ENCODE measurements around the gene SMAD6. TPM values are rescaled to one million over a fixed set of nuclear protein-coding genes. Genes with fewer than 3 reads are reported as not detected.

The SMAD6 gene
- total and polyA plus RNA-seq, 2 of the 4 experiments (the other 2 are of a cell fraction) = 4.8 to 8.5 TPM

GRCh38 chr15:66682865-66683264 is 19.2 kb upstream of the SMAD6 start:
- ChIA-PET POLR2A (ENCODE audit: unreplicated experiment) (no interaction called here), CTCF (no interaction called here)
- Histone ChIP-seq H2AK9ac (replicated peaks; ENCODE audit: low read depth, low read length, poor library complexity) (no peak overlapping the region), H3K23ac (ENCODE audit: low read depth, low read length) (no peak overlapping the region), H3K36me3 (ENCODE audit: control insufficient read depth, insufficient read depth, low read length) (no peaks in the 10 kb centered on the region), H2BK5ac (ENCODE audit: low read depth, low read length, poor library complexity, severe bottlenecking) (no peak overlapping the region), H4K91ac (ENCODE audit: insufficient read depth, low read depth, low read length) (no peak overlapping the region), H3K4ac (ENCODE audit: low read depth, low read length) (no peak overlapping the region), H3K79me1 (ENCODE audit: low read depth in 1 of 2, low read length in 2 of 2) (no peaks in the 10 kb centered on the region), H3K56ac (ENCODE audit: extremely low read depth, insufficient read depth, low read length) (no peak overlapping the region), H3K4me1 (ENCODE audit: control insufficient read depth, insufficient read depth, low read length) (peaks cover 10% of the 10 kb centered on the region), H4K5ac (ENCODE audit: low read depth, low read length) (no peak overlapping the region), H3K4me2 (ENCODE audit: low read depth, low read length) (no peak overlapping the region), H4K20me1 (ENCODE audit: insufficient read depth, low read length) (no peaks in the 10 kb centered on the region), H3K9ac (ENCODE audit: low read depth, low read length) (no peak overlapping the region), H3K14ac (replicated peaks; ENCODE audit: low read depth, low read length) (no peak overlapping the region), H3K9me3 (ENCODE audit: control insufficient read depth, insufficient read depth, low read length) (peaks cover 8% of the 10 kb centered on the region), H2AFZ (replicated peaks; ENCODE audit: low read length, poor library complexity) (no peak overlapping the region), H3K18ac (ENCODE audit: low read depth, low read length) (no peak overlapping the region), H3K4me3 (ENCODE audit: insufficient read depth, low read depth, low read length) (no peak overlapping the region), H3K27me3 (ENCODE audit: control insufficient read depth, insufficient read depth, low read length) (no peaks in the 10 kb centered on the region), H2BK120ac (ENCODE audit: low read depth, low read length) (no peak overlapping the region), H2BK20ac (ENCODE audit: low read depth, low read length) (no peak overlapping the region), H4K8ac (ENCODE audit: low read depth in 2 of 2, low read length in 2 of 2) (no peak overlapping the region), H2AK5ac (ENCODE audit: low read depth, low read length) (no peak overlapping the region), H2BK15ac (ENCODE audit: low read depth, low read length) (no peak overlapping the region), H3K9me1 (ENCODE audit: insufficient read depth, low read length) (no peaks in the 10 kb centered on the region), H3K27ac (ENCODE audit: insufficient read depth, low read length) (no peak overlapping the region)
- in situ Hi-C loops (cut with MboI; ENCODE audit: low sequenced_read_pairs) = no loop called here
- intact Hi-C loops (cut with micrococcal nuclease) = no loop called here
- WGBS, 2 experiments (ENCODE audit: extremely low coverage in 2 of 2, insufficient read length in 1 of 2) = no CpG with 5 or more reads among the region's 1 CpG
- BruUV-seq (replicated peaks) = no TSS peak
- ATAC-seq (ENCODE audit: low read depth) (no peak), DNase-seq (peak; percentile 43)
- dilution Hi-C loops (cut with HindIII; ENCODE audit: low sequenced_read_pairs, unreplicated experiment) = no loop called here
- TF ChIP-seq USF2 (IDR thresholded peaks at IDR 0.05; ENCODE audit: low read depth, low read length) (no peak), FOS (IDR thresholded peaks at IDR 0.05; ENCODE audit: low read depth, low read length) (no peak), CTCF (conservative IDR thresholded peaks at IDR 0.05; ENCODE audit: low read depth, low read length) (no peak), MAZ (IDR thresholded peaks at IDR 0.05; ENCODE audit: borderline replicate concordance, low read depth, low read length) (no peak), CHD1 (IDR thresholded peaks at IDR 0.05; ENCODE audit: low read depth, low read length) (no peak), RAD21 (IDR thresholded peaks at IDR 0.05; ENCODE audit: low read length) (no peak)

Measured in IMR-90 (cell line).